ENCODE measurements around the gene IFT52.
"Not testable (repeated sequence)": the region's sequence is repeated elsewhere in the genome, so short reads cannot be mapped to it uniquely, and the experiment has no call there.

IFT52 gene

GRCh38 chr20:43653966-43654365 is 63.2 kb downstream of the IFT52 start:
- DNase-seq: no peak

- DNase-seq: not testable (repeated sequence)
These were observed 64.4 kb downstream of the IFT52 start for GRCh38 chr20:43655176-43655575.

- DNase-seq: no peak
These were observed 65.2 kb downstream of the IFT52 start for GRCh38 chr20:43655937-43656336.

- no peak for DNase-seq
These were observed 67.5 kb downstream of the IFT52 start for GRCh38 chr20:43658069-43658722.

GRCh38 chr20:43658723-43659419 is 68.1 kb downstream of the IFT52 start:
- no peak for DNase-seq

- DNase-seq: peak; percentile 48
These were observed 72.4 kb downstream of the IFT52 start for GRCh38 chr20:43662943-43663655.

GRCh38 chr20:43665466-43666176 is 74.9 kb downstream of the IFT52 start:
- DNase-seq: peak; percentile 26

GRCh38 chr20:43666376-43667328 is 75.9 kb downstream of the IFT52 start, which contains the start of gene MYBL2:
Gene MYBL2 (plus strand): TSS chr20:43667114. CDS start chr20:43667284, 170 bp downstream.
- peak; percentile 78 for DNase-seq

GRCh38 chr20:43667341-43668132 is 76.8 kb downstream of the IFT52 start:
- DNase-seq: no peak

- DNase-seq: peak; percentile 46
These were observed 78.6 kb downstream of the IFT52 start for GRCh38 chr20:43669332-43669731.

GRCh38 chr20:43670423-43670822 is 79.7 kb downstream of the IFT52 start:
- DNase-seq: no peak

- no peak for DNase-seq
These were observed 85.6 kb downstream of the IFT52 start for GRCh38 chr20:43676368-43676767.

GRCh38 chr20:43680981-43681380 is 90.2 kb downstream of the IFT52 start:
- no peak for DNase-seq

GRCh38 chr20:43681468-43681942 is 90.8 kb downstream of the IFT52 start:
- no peak for DNase-seq

GRCh38 chr20:43681991-43682410 is 91.3 kb downstream of the IFT52 start:
- DNase-seq: no peak

- no peak for DNase-seq
These were observed 91.7 kb downstream of the IFT52 start for GRCh38 chr20:43682446-43682845.

GRCh38 chr20:43686820-43687219 is 96.1 kb downstream of the IFT52 start:
- DNase-seq: no peak

- no peak for DNase-seq
These were observed 98.4 kb downstream of the IFT52 start for GRCh38 chr20:43689165-43689564.

- DNase-seq: no peak
These were observed 100.3 kb downstream of the IFT52 start for GRCh38 chr20:43690943-43691598.

GRCh38 chr20:43691928-43692524 is 101.3 kb downstream of the IFT52 start:
- DNase-seq: peak; percentile 22

All from T1000 (cell line).